ENCODE results near the gene RFWD3. TPM values are rescaled to one million over a fixed set of nuclear protein-coding genes. Genes with fewer than 3 reads are reported as not detected.

The RFWD3 gene
- total and polyA plus RNA-seq, 9 donors = 8.2 to 25.0 (median 15.8) TPM

- TF ChIP-seq CTCF (IDR thresholded peaks at IDR 0.05) (no peak), EP300 (IDR thresholded peaks at IDR 0.05) (no peak), POLR2A (IDR thresholded peaks at IDR 0.05) (no peak)
- intact Hi-C loops (cut with DNase I) = no loop called here
- Histone ChIP-seq H3K36me3 (no peaks in the 10 kb centered on the region), H3K4me3 (no peak overlapping the region), H3K27ac (no peak overlapping the region), H3K9me3 (no peaks in the 10 kb centered on the region), H3K4me1 (ENCODE audit: insufficient read depth) (peaks cover 2% of the 10 kb centered on the region), H3K27me3 (no peaks in the 10 kb centered on the region)
- 26 to 43% (median 31%) methylated on average over 4 of the region's 4 CpGs for WGBS, 3 donors
- no peak for DNase-seq
Measured at GRCh38 chr16:74603848-74604247, 62.8 kb downstream of the RFWD3 start.

GRCh38 chr16:74601126-74601871 lies 65.4 kb downstream of the RFWD3 start:
- intact Hi-C loops (cut with DNase I) = no loop called here
- TF ChIP-seq POLR2A (IDR thresholded peaks at IDR 0.05) (no peak), EP300 (IDR thresholded peaks at IDR 0.05) (no peak), CTCF (IDR thresholded peaks at IDR 0.05) (no peak)
- Histone ChIP-seq H3K4me3 (no peak overlapping the region), H3K4me1 (ENCODE audit: insufficient read depth) (peaks cover 2% of the 10 kb centered on the region), H3K27ac (no peak overlapping the region), H3K36me3 (no peaks in the 10 kb centered on the region), H3K27me3 (no peaks in the 10 kb centered on the region), H3K9me3 (no peaks in the 10 kb centered on the region)
- 73 to 81% (median 76%) methylated on average over 9 of the region's 9 CpGs for WGBS, 3 donors
- no peak for DNase-seq

GRCh38 chr16:74596586-74596985 lies 70.1 kb downstream of the RFWD3 start:
- H3K4me3 ChIP-seq = no peak overlapping the region
- no peaks in the 10 kb centered on the region for H3K9me3 ChIP-seq
- H3K4me1 ChIP-seq (ENCODE audit: insufficient read depth) = peaks cover 2% of the 10 kb centered on the region
- H3K36me3 ChIP-seq = no peaks in the 10 kb centered on the region
- 74 to 88% (median 87%) methylated on average over 2 of the region's 2 CpGs for WGBS, 3 donors
- no peak for DNase-seq
- H3K27me3 ChIP-seq = no peaks in the 10 kb centered on the region
- no peak overlapping the region for H3K27ac ChIP-seq
- intact Hi-C loops (cut with DNase I) = no loop called here
- TF ChIP-seq EP300 (IDR thresholded peaks at IDR 0.05) (no peak), CTCF (IDR thresholded peaks at IDR 0.05) (no peak), POLR2A (IDR thresholded peaks at IDR 0.05) (no peak)

GRCh38 chr16:74592847-74593246 lies 73.8 kb downstream of the RFWD3 start:
- intact Hi-C loops (cut with DNase I) = no loop called here
- TF ChIP-seq POLR2A (IDR thresholded peaks at IDR 0.05) (no peak), CTCF (IDR thresholded peaks at IDR 0.05) (no peak), EP300 (IDR thresholded peaks at IDR 0.05) (no peak)
- Histone ChIP-seq H3K27ac (no peak overlapping the region), H3K4me3 (no peak overlapping the region), H3K4me1 (ENCODE audit: insufficient read depth) (peaks cover 3% of the 10 kb centered on the region), H3K9me3 (no peaks in the 10 kb centered on the region), H3K36me3 (no peaks in the 10 kb centered on the region), H3K27me3 (no peaks in the 10 kb centered on the region)
- DNase-seq = no peak
- 87 to 96% (median 94%) methylated on average over 3 of the region's 3 CpGs for WGBS, 3 donors
